ENCODE measurements around the gene HDAC7. TPM values are rescaled to one million over a fixed set of nuclear protein-coding genes. Genes with fewer than 3 reads are reported as not detected.

The HDAC7 gene
- polyA plus RNA-seq, 1 experiment, result 67.0 TPM

GRCh38 chr12:47854531-47854930 lies 34.8 kb upstream of the HDAC7 start:
- TF ChIP-seq, protein P1, sequence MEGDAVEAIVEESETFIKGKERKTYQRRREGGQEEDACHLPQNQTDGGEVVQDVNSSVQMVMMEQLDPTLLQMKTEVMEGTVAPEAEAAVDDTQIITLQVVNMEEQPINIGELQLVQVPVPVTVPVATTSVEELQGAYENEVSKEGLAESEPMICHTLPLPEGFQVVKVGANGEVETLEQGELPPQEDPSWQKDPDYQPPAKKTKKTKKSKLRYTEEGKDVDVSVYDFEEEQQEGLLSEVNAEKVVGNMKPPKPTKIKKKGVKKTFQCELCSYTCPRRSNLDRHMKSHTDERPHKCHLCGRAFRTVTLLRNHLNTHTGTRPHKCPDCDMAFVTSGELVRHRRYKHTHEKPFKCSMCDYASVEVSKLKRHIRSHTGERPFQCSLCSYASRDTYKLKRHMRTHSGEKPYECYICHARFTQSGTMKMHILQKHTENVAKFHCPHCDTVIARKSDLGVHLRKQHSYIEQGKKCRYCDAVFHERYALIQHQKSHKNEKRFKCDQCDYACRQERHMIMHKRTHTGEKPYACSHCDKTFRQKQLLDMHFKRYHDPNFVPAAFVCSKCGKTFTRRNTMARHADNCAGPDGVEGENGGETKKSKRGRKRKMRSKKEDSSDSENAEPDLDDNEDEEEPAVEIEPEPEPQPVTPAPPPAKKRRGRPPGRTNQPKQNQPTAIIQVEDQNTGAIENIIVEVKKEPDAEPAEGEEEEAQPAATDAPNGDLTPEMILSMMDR (IDR thresholded peaks at IDR 0.05; ENCODE audit: insufficient read depth, low read depth, low read length), result no peak
- Histone ChIP-seq H3K27me3 (ENCODE audit: control insufficient read depth, insufficient read depth, low read length) (no peaks in the 10 kb centered on the region), H3K4me3 (ENCODE audit: low read depth, low read length) (no peak overlapping the region), H3K36me3 (ENCODE audit: control insufficient read depth, insufficient read depth, low read length) (peaks cover 27% of the 10 kb centered on the region)
- CTCF ChIA-PET, result interaction anchor here (1.3 to 1.5 kb wide), 3 partner anchors 11 to 15 kb away, joined by 3 to 6 read pairs (median 3); no protein-coding TSS in a partner anchor
- POLR2A ChIA-PET, result no interaction called here
- DNase-seq (ENCODE audit: low read depth), result no peak

- TF ChIP-seq, protein P1 (IDR thresholded peaks at IDR 0.05; ENCODE audit: insufficient read depth, low read depth, low read length), result no peak
- CTCF ChIA-PET, result interaction anchor here (0.6 to 3.4 kb wide), 4 partner anchors 14 to 111 kb away, joined by 3 to 18 read pairs (median 4); no protein-coding TSS in a partner anchor
- H3K36me3 ChIP-seq (ENCODE audit: control insufficient read depth, insufficient read depth, low read length), result peaks cover 22% of the 10 kb centered on the region
- DNase-seq (ENCODE audit: low read depth), result no peak
- no peaks in the 10 kb centered on the region for H3K27me3 ChIP-seq (ENCODE audit: control insufficient read depth, insufficient read depth, low read length)
- H3K4me3 ChIP-seq (ENCODE audit: low read depth, low read length), result no peak overlapping the region
- POLR2A ChIA-PET, result interaction anchor here (0.6 kb wide), 1 partner anchor 201 kb away, joined by 27 read pairs; no protein-coding TSS in a partner anchor
Observed at GRCh38 chr12:47852096-47852571, 32.4 kb upstream of the HDAC7 start.

DNA sequence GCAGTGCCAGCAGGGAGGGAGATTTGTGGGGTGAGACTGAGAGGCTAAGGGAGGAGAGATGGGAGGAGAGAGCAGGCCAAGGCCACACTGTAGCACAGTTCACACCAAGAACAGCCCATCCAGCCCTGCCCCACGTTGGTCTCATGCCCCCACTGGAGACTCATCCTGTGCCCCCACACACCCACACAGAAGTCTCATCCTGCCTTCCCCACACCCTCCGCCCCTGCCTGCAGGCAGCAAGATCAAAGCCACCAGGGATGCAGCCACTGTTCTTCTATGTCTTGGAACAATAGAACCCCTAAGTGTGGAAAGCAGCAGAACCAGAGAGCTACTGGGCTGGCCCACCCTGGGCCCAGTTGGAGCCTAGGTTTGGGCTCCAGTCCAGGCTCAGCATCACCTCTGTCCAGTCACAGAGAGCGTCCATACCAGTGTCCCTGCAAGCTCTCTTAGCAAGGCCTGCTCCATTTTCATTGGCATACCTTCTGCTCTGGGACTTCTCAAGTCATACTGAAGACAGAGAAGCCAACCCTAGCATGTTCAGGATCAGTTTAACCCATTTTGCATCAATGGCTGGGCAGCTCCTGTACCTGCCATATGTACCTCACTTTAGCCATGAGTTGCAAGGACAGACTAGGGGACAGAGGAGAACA lies 31.7 kb upstream of the HDAC7 start:
- no peak overlapping the region for H3K4me3 ChIP-seq (ENCODE audit: low read depth, low read length)
- H3K36me3 ChIP-seq (ENCODE audit: control insufficient read depth, insufficient read depth, low read length), result peaks cover 17% of the 10 kb centered on the region
- TF ChIP-seq, protein P1 (IDR thresholded peaks at IDR 0.05; ENCODE audit: insufficient read depth, low read depth, low read length), result no peak
- POLR2A ChIA-PET, result interaction anchor here (0.6 kb wide), 1 partner anchor 202 kb away, joined by 27 read pairs; no protein-coding TSS in a partner anchor
- DNase-seq (ENCODE audit: low read depth), result no peak
- CTCF ChIA-PET, result interaction anchor here (0.6 to 3.4 kb wide), 4 partner anchors 13 to 110 kb away, joined by 3 to 18 read pairs (median 4); no protein-coding TSS in a partner anchor
- no peaks in the 10 kb centered on the region for H3K27me3 ChIP-seq (ENCODE audit: control insufficient read depth, insufficient read depth, low read length)

DNA sequence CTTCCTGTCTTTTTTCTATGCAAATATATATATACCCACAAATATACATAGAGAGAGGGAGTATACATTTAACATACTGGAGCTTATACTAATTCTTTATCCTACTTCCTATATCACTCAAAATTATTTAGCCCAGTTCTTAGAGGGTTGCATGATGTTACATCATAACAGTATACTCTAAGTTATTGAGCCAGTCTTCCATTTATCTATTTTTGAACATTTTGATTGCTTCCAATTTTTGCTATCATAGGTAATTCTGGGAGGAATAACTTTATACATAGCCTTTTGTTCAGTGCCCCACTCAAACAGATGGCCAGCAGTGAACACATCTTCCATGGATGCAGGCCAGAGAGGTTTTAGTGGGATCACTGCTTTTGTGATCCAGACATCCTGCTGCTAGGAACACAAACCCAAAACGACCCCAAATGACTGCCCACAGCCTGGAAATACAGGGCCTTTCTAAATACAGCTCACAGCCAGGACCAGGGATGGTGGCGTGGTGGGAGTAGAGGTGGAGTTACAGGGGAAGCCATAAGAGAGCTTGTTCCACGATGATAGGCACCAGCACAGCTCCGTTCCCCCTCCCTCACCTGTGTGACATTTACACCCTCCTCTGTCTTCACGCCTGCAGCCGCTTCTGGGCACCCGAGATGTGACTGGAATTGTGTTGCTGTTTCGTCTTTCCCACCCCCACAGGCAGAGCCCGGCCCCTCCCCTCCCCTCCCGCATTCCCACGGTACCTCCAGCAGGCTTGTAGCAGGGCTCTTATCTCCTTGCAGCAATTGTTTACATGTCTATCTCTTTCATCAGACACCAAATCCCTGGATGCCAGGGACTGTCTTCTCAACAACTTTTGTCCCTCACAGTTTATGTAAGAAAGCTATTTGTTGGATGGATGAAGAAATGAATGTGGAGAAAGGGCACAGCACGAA lies 30.7 kb upstream of the HDAC7 start:
- Histone ChIP-seq H3K36me3 (ENCODE audit: control insufficient read depth, insufficient read depth, low read length) (peaks cover 20% of the 10 kb centered on the region), H3K4me3 (ENCODE audit: low read depth, low read length) (no peak overlapping the region), H3K27me3 (ENCODE audit: control insufficient read depth, insufficient read depth, low read length) (no peaks in the 10 kb centered on the region)
- ChIA-PET POLR2A (no interaction called here), CTCF (interaction anchor here (1.4 to 3.4 kb wide), 2 partner anchors 12 to 17 kb away, joined by 3 to 18 read pairs; no protein-coding TSS in a partner anchor)
- DNase-seq (ENCODE audit: low read depth), result no peak
- TF ChIP-seq, protein P1 (IDR thresholded peaks at IDR 0.05; ENCODE audit: insufficient read depth, low read depth, low read length), result no peak
